Esophagus muscularis mucosa (tissue), 3 donors: Measurements from ENCODE around the gene TMEM259.

Experiments
- POLR2AphosphoS5 ChIP-seq, 2 donors: sonication (generic); formaldehyde crosslinking; IDR thresholded peaks; one replicate each; pipeline ENCODE4 v1.6.1; 2017; ENCODE audit warnings: antibody characterized with exemption in 2 of 2
- TF ChIP-seq, protein P1 (sequence below), 3 experiments: fragments of 200-600 bp in 2 of 3; fragments of 450-650 bp in 1 of 3; sonication (generic) in 2 of 3; IDR thresholded peaks; one replicate each; pipeline ENCODE4 v1.5.1; 2017 to 2019; ENCODE audit warnings: antibody characterized with exemption in 3 of 3, mild to moderate bottlenecking in 2 of 3, moderate library complexity in 1 of 3

DNA sequence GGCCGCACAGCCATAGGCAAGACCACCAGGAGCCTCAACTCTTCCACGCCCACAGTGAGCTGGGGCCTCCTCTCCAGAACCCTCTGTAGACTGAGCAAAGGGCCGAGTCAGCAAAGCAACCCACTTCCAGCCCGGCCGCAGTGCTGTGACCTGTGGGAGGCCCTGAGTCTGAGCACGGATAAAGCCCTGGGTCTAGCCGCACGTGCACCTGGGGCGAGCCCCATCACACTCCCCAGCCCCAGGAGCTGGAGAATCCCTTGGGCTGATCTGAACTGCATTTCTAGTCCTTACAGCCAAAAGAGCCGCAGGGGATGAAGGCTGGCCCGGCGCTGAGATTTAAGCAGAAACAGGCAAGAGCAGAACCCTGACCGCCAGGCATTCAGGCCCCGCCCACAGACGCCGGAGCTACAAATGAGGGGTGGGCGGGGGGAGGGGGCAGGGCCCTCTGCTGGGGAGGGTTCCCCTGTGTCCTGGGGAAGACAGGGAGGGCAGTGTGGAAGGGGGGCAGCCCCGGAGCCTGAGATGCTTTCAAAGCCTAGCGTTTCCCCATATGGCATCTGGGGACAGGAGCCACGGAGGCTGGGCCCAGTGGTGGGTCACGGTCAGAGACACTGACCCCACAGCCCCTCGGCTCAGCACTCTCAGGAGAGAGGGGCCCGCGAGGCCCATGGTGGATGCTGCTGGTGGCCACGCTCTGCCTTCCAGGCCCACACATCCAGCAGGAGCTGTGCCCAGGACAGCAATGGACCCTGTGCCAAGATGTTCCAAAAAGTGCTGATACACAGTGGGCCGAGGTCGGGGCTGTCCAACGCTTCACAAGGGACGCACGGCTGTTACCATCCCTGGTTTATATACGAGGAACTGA lies 4.9 kb downstream of the TMEM259 start:
- TF ChIP-seq, protein P1, sequence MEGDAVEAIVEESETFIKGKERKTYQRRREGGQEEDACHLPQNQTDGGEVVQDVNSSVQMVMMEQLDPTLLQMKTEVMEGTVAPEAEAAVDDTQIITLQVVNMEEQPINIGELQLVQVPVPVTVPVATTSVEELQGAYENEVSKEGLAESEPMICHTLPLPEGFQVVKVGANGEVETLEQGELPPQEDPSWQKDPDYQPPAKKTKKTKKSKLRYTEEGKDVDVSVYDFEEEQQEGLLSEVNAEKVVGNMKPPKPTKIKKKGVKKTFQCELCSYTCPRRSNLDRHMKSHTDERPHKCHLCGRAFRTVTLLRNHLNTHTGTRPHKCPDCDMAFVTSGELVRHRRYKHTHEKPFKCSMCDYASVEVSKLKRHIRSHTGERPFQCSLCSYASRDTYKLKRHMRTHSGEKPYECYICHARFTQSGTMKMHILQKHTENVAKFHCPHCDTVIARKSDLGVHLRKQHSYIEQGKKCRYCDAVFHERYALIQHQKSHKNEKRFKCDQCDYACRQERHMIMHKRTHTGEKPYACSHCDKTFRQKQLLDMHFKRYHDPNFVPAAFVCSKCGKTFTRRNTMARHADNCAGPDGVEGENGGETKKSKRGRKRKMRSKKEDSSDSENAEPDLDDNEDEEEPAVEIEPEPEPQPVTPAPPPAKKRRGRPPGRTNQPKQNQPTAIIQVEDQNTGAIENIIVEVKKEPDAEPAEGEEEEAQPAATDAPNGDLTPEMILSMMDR (IDR thresholded peaks at IDR 0.05): no peak
- TF ChIP-seq POLR2AphosphoS5 (IDR thresholded peaks at IDR 0.05): no peak
